Measurements from ENCODE around the gene TRABD2B. TPM values are rescaled to one million over a fixed set of nuclear protein-coding genes. Genes with fewer than 3 reads are reported as not detected.

TRABD2B gene
- total and polyA plus RNA-seq, 2 experiments from 2014 or later = 1.6 to 2.0 TPM

- TF ChIP-seq REST (IDR thresholded peaks at IDR 0.05; ENCODE audit: unreplicated experiment) (no peak), JUNB (IDR thresholded peaks at IDR 0.05; ENCODE audit: unreplicated experiment) (no peak), STAT1 (IDR thresholded peaks at IDR 0.05; ENCODE audit: unreplicated experiment) (no peak), ZNF114 (CRISPR knock-in tag; IDR thresholded peaks at IDR 0.05) (no peak), NANOG (IDR thresholded peaks at IDR 0.05; ENCODE audit: borderline replicate concordance) (no peak), POLR2AphosphoS5 (IDR thresholded peaks at IDR 0.05; ENCODE audit: low read depth) (no peak)
These were observed 110.1 kb downstream of the TRABD2B start (continued) for GRCh38 chr1:47887060-47887459.

GRCh38 chr1:47886141-47886540 lies 111.0 kb downstream of the TRABD2B start:
- Mint-ChIP-seq H3K27ac (no peak overlapping the region), H3K9me3 (no peaks in the 10 kb centered on the region), H3K4me3 (no peak overlapping the region), H3K36me3 (ENCODE audit: low read depth) (no peaks in the 10 kb centered on the region), H3K27me3 (ENCODE audit: insufficient read depth, low read depth, poor library complexity) (no peaks in the 10 kb centered on the region), H3K4me1 (peaks cover 15% of the 10 kb centered on the region)
- Histone ChIP-seq H3K27ac (ENCODE audit: low read depth) (no peak overlapping the region), H3K4me2 (no peak overlapping the region), H3K79me2 (replicated peaks; ENCODE audit: insufficient read depth) (no peaks in the 10 kb centered on the region), H3K27me3 (ENCODE audit: insufficient read depth) (no peaks in the 10 kb centered on the region), H2AFZ (no peak overlapping the region), H4K20me1 (replicated peaks; ENCODE audit: insufficient read depth) (peaks cover 6% of the 10 kb centered on the region; the same call in 1 of the 2 replicates), H3K4me3 (no peak overlapping the region), H3K36me3 (ENCODE audit: insufficient read depth) (no peaks in the 10 kb centered on the region), H3F3A (replicated peaks; ENCODE audit: low read depth) (no peaks in the 10 kb centered on the region), H3K9me2 (ENCODE audit: insufficient read depth) (no peaks in the 10 kb centered on the region), H3K4me1 (ENCODE audit: insufficient read depth) (0 out of 2 replicates have a peak, but pooled peaks cover 3% of the 10 kb centered on the region)
- no peak for TF ChIP-seq ZNF114 (CRISPR knock-in tag; IDR thresholded peaks at IDR 0.05)
- TF ChIP-seq EZH2 (IDR thresholded peaks at IDR 0.05; ENCODE audit: low read depth, unreplicated experiment) = no peak
- no peak for TF ChIP-seq ZNF331 (CRISPR knock-in tag; IDR thresholded peaks at IDR 0.05; ENCODE audit: low read depth)
- no peak for TF ChIP-seq POLR2AphosphoS5 (IDR thresholded peaks at IDR 0.05; ENCODE audit: low read depth)
- no peak for TF ChIP-seq STAT1 (IDR thresholded peaks at IDR 0.05; ENCODE audit: unreplicated experiment)
- DNase-seq (ENCODE audit: low spot score) (no peak), ATAC-seq (no peak)

GRCh38 chr1:47885062-47885830 lies 111.9 kb downstream of the TRABD2B start:
- Histone ChIP-seq H2AFZ (no peak overlapping the region), H3K36me3 (ENCODE audit: insufficient read depth) (no peaks in the 10 kb centered on the region), H3K79me2 (replicated peaks; ENCODE audit: insufficient read depth) (no peaks in the 10 kb centered on the region), H4K20me1 (replicated peaks; ENCODE audit: insufficient read depth) (peaks cover 6% of the 10 kb centered on the region; the same call in 1 of the 2 replicates), H3K4me2 (no peak overlapping the region), H3K27ac (ENCODE audit: low read depth) (no peak overlapping the region), H3K4me1 (ENCODE audit: insufficient read depth) (0 out of 2 replicates have a peak, but pooled peaks cover 3% of the 10 kb centered on the region), H3F3A (replicated peaks; ENCODE audit: low read depth) (no peaks in the 10 kb centered on the region), H3K9me2 (ENCODE audit: insufficient read depth) (no peaks in the 10 kb centered on the region), H3K4me3 (no peak overlapping the region), H3K27me3 (ENCODE audit: insufficient read depth) (no peaks in the 10 kb centered on the region)
- no peaks in the 10 kb centered on the region for H3K27me3 Mint-ChIP-seq (ENCODE audit: insufficient read depth, low read depth, poor library complexity)
- H3K9me3 Mint-ChIP-seq = no peaks in the 10 kb centered on the region
- DNase-seq (ENCODE audit: low spot score) (no peak), ATAC-seq (no peak)
- no peak overlapping the region for H3K4me3 Mint-ChIP-seq
- H3K27ac Mint-ChIP-seq = no peak overlapping the region
- H3K4me1 Mint-ChIP-seq = peaks cover 15% of the 10 kb centered on the region
- H3K36me3 Mint-ChIP-seq (ENCODE audit: low read depth) = no peaks in the 10 kb centered on the region
- TF ChIP-seq ZNF331 (CRISPR knock-in tag; IDR thresholded peaks at IDR 0.05; ENCODE audit: low read depth) (no peak), CTCF (conservative IDR thresholded peaks at IDR 0.05; ENCODE audit: low read depth in 2 of 2) (no peak), JUNB (IDR thresholded peaks at IDR 0.05; ENCODE audit: unreplicated experiment) (no peak), REST (IDR thresholded peaks at IDR 0.05; ENCODE audit: unreplicated experiment) (no peak), NANOG (IDR thresholded peaks at IDR 0.05; ENCODE audit: borderline replicate concordance) (no peak), CREB1 (CRISPR knock-in tag; IDR thresholded peaks at IDR 0.05; ENCODE audit: low read depth) (no peak), ETS1 (IDR thresholded peaks at IDR 0.05) (no peak)
